ENCODE data around the gene USP12. TPM values are rescaled to one million over a fixed set of nuclear protein-coding genes. Genes with fewer than 3 reads are reported as not detected.

The USP12 gene
- polyA plus RNA-seq, 3 donors = 12.8 to 23.4 (median 14.5) TPM

DNA sequence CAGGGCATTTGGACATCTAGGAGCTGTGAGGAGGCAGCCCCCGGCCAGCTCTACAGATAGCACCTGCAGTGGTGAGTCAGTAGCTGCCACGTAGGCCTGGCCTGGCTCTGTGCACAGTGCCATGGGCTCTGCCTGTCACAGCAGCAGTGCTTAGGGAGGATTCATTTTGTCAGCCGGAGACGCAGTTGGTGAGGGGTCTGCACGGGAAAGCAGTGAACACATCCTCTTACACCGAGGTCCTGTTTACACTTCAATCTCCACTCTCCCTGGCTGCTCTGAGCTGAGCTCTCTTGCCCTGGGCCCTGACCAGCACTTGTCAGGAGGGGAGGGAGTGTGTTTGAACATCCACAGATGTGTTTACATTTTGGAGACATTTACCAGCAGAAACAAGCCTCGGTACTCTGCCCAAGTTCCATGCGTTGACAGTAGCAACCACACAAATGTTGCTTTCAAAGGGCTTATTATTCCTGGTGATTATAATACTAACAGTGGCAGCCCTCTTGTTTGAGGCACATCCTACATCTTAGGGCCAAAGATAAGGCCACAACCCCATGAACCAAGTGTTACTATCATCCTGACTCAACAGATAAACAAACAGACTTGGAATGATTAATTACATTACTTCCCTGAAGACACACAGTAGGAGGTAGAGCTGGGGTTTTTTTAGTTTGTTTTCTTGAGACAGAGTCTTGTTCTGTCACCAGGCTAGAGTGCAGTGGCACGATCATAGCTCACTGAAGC, 148.9 kb downstream of the USP12 start:
- H3K4me1 Mint-ChIP-seq = peaks cover 3% of the 10 kb centered on the region
- no peak overlapping the region for H3K27ac ChIP-seq (ENCODE audit: low read depth in 1 of 2, low read length in 2 of 2)
- DNase-seq = no peak
- no peaks in the 10 kb centered on the region for H3K36me3 ChIP-seq (replicated peaks in 1 of 2; ENCODE audit: control insufficient read depth in 1 of 2, insufficient read depth in 2 of 2, low read length in 2 of 2)
- H3K9ac ChIP-seq (ENCODE audit: insufficient read depth, low read length, poor library complexity, severe bottlenecking) = no peak overlapping the region
- no peak overlapping the region for H3K4me3 ChIP-seq (replicated peaks in 1 of 3; ENCODE audit: low read depth in 2 of 3, low read length in 3 of 3)
- H3K36me3 Mint-ChIP-seq = no peaks in the 10 kb centered on the region
- no peak overlapping the region for H3K4me3 Mint-ChIP-seq
- intact Hi-C loops (cut with micrococcal nuclease) = no loop called here
- H3K4me1 ChIP-seq (ENCODE audit: control insufficient read depth in 1 of 2, insufficient read depth in 2 of 2, low read length in 2 of 2) = no peaks in the 10 kb centered on the region
- H3K27me3 Mint-ChIP-seq (ENCODE audit: low read depth in 3 of 3) = peaks cover 0 to 6% (median 2%) of the 10 kb centered on the region in 3 donors
- no peaks in the 10 kb centered on the region for H3K27me3 ChIP-seq (ENCODE audit: control insufficient read depth in 2 of 2, insufficient read depth in 2 of 2, low read length in 2 of 2)
- no peaks in the 10 kb centered on the region for H4K20me1 ChIP-seq (ENCODE audit: insufficient read depth, low read length)
- H3K9me3 ChIP-seq (replicated peaks in 1 of 2; ENCODE audit: control insufficient read depth in 1 of 2, insufficient read depth in 1 of 2, low read length in 2 of 2) = no peaks in the 10 kb centered on the region
- H3K79me2 ChIP-seq (ENCODE audit: insufficient read depth, low read length) = no peaks in the 10 kb centered on the region
- H3K9me3 Mint-ChIP-seq = peaks cover 0 to 4% (median 0%) of the 10 kb centered on the region in 7 donors
- no peak overlapping the region for H2AFZ ChIP-seq (ENCODE audit: insufficient read depth, low read depth, low read length, poor library complexity, severe bottlenecking)
- no peak overlapping the region for H3K4me2 ChIP-seq (replicated peaks; ENCODE audit: extremely low read depth, low read length, poor library complexity, severe bottlenecking)
- H3K27ac Mint-ChIP-seq = no peak overlapping the region
- 92% methylated on average over 4 of the region's 9 CpGs for WGBS (ENCODE audit: insufficient coverage)
- TF ChIP-seq, protein P1, sequence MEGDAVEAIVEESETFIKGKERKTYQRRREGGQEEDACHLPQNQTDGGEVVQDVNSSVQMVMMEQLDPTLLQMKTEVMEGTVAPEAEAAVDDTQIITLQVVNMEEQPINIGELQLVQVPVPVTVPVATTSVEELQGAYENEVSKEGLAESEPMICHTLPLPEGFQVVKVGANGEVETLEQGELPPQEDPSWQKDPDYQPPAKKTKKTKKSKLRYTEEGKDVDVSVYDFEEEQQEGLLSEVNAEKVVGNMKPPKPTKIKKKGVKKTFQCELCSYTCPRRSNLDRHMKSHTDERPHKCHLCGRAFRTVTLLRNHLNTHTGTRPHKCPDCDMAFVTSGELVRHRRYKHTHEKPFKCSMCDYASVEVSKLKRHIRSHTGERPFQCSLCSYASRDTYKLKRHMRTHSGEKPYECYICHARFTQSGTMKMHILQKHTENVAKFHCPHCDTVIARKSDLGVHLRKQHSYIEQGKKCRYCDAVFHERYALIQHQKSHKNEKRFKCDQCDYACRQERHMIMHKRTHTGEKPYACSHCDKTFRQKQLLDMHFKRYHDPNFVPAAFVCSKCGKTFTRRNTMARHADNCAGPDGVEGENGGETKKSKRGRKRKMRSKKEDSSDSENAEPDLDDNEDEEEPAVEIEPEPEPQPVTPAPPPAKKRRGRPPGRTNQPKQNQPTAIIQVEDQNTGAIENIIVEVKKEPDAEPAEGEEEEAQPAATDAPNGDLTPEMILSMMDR (IDR thresholded peaks at IDR 0.05) = no peak

DNA sequence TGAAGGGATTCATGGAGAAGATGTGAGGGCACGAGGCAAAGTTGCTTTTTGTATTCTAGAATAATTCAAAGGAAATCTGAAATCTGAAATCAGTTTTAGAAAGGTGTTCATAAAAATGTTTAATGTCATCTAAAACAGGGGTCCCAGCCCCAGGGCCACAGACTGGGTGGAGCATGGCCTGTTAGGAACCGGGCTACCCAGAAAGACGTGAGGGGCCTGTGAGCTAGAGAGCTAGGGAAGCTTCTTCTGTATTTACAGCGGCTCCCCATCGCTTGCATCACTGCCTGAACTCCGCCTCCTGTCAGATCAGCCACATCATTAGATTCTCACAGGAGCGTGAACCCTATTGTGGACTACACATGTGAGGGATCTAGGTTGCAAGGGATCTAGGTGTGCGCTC, 151.2 kb downstream of the USP12 start:
- Histone ChIP-seq H2AFZ (ENCODE audit: insufficient read depth, low read depth, low read length, poor library complexity, severe bottlenecking) (no peak overlapping the region), H3K4me2 (replicated peaks; ENCODE audit: extremely low read depth, low read length, poor library complexity, severe bottlenecking) (no peak overlapping the region), H3K9me3 (replicated peaks in 1 of 2; ENCODE audit: control insufficient read depth in 1 of 2, insufficient read depth in 1 of 2, low read length in 2 of 2) (no peaks in the 10 kb centered on the region), H3K9ac (ENCODE audit: insufficient read depth, low read length, poor library complexity, severe bottlenecking) (no peak overlapping the region), H4K20me1 (ENCODE audit: insufficient read depth, low read length) (no peaks in the 10 kb centered on the region), H3K79me2 (ENCODE audit: insufficient read depth, low read length) (no peaks in the 10 kb centered on the region), H3K4me3 (replicated peaks in 1 of 3; ENCODE audit: low read depth in 2 of 3, low read length in 3 of 3) (no peak overlapping the region), H3K4me1 (ENCODE audit: control insufficient read depth in 1 of 2, insufficient read depth in 2 of 2, low read length in 2 of 2) (no peaks in the 10 kb centered on the region), H3K36me3 (replicated peaks in 1 of 2; ENCODE audit: control insufficient read depth in 1 of 2, insufficient read depth in 2 of 2, low read length in 2 of 2) (no peaks in the 10 kb centered on the region), H3K27ac (ENCODE audit: low read depth in 1 of 2, low read length in 2 of 2) (no peak overlapping the region), H3K27me3 (ENCODE audit: control insufficient read depth in 2 of 2, insufficient read depth in 2 of 2, low read length in 2 of 2) (no peaks in the 10 kb centered on the region)
- WGBS (ENCODE audit: insufficient coverage) = 100% methylated on average over 2 of the region's 8 CpGs
- H3K36me3 Mint-ChIP-seq = no peaks in the 10 kb centered on the region
- intact Hi-C loops (cut with micrococcal nuclease) = no loop called here
- peaks cover 0 to 2% (median 0%) of the 10 kb centered on the region in 7 donors for H3K9me3 Mint-ChIP-seq
- DNase-seq = no peak
- TF ChIP-seq, protein P1 (IDR thresholded peaks at IDR 0.05) = no peak
- no peaks in the 10 kb centered on the region for H3K4me1 Mint-ChIP-seq
- no peak overlapping the region for H3K4me3 Mint-ChIP-seq
- H3K27ac Mint-ChIP-seq = no peak overlapping the region
- peaks cover 0 to 3% (median 2%) of the 10 kb centered on the region in 3 donors for H3K27me3 Mint-ChIP-seq (ENCODE audit: low read depth in 3 of 3)

All from CD14-positive monocyte (primary cell).